Activated CD4-positive, alpha-beta T cell treated with anti-CD3 and anti-CD28 coated beads for 36 hours (primary cell): ENCODE results near the gene GBP7. TPM values are rescaled to one million over a fixed set of nuclear protein-coding genes. Genes with fewer than 3 reads are reported as not detected.

Experiments
- ATAC-seq: fragments of 200-7000 bp; cut with Tn5 transposase; one replicate; pipeline ENCODE4 v1.10.0; 2021; ENCODE audit warnings: mild to moderate bottlenecking, moderate library complexity
- CTCF ChIA-PET: fragments of 350-600 bp; sonication (Branson Sonifier 250); formaldehyde crosslinking; loops from one replicate; lab custom pipeline; 2021; ENCODE audit warnings: antibody characterized with exemption; lab: Charles Lee
- POLR2A ChIA-PET: fragments of 350-600 bp; sonication (Branson Sonifier 250); formaldehyde crosslinking; loops from one replicate; lab custom pipeline; 2021; ENCODE audit warnings: antibody characterized with exemption, inconsistent platforms; lab: Charles Lee
- DNase-seq: peaks from one replicate; pipeline ENCODE4 v3.0.0-alpha.2; 2020
- H3K27ac Mint-ChIP-seq: one replicate; pipeline ENCODE4 v1.8.0; 2021; ENCODE audit warnings: mixed read lengths
- H3K27me3 Mint-ChIP-seq: one replicate; pipeline ENCODE4 v1.8.0; 2021; ENCODE audit warnings: mixed read lengths
- H3K36me3 Mint-ChIP-seq: one replicate; pipeline ENCODE4 v1.8.0; 2021; ENCODE audit warnings: low read depth, mixed read lengths
- H3K4me1 Mint-ChIP-seq: one replicate; pipeline ENCODE4 v1.8.0; 2021; ENCODE audit warnings: mixed read lengths
- H3K4me3 Mint-ChIP-seq: one replicate; pipeline ENCODE4 v1.8.0; 2021; ENCODE audit warnings: mild to moderate bottlenecking, moderate library complexity, mixed read lengths
- H3K9me3 Mint-ChIP-seq: one replicate; pipeline ENCODE4 v1.8.0; 2021; ENCODE audit warnings: low read depth, mixed read lengths
- intact Hi-C, 2 experiments: fragments of 100-400 bp; cut with DNase I in 1 of 2; cut with micrococcal nuclease in 1 of 2; formaldehyde crosslinking; loops; one replicate each; pipeline versions ENCODE4 v1.14.2 to v1.15.1; 2022 to 2024; cut with DNase I, micrococcal nuclease
- total RNA-seq, 2 experiments: library from RNA; stranded (reverse); gene quantifications; one replicate each; pipeline ENCODE4 v1.2.3, GENCODE V29; 2021

The GBP7 gene
- total RNA-seq, 2 experiments from 2014 or later = not detected

GRCh38 chr1:89170170-89171066, 5.4 kb downstream of the GBP7 start:
- H3K4me3 Mint-ChIP-seq = no peak overlapping the region
- POLR2A ChIA-PET = no interaction called here
- DNase-seq = no peak
- no peaks in the 10 kb centered on the region for H3K9me3 Mint-ChIP-seq
- H3K27me3 Mint-ChIP-seq = no peaks in the 10 kb centered on the region
- CTCF ChIA-PET = no interaction called here
- H3K27ac Mint-ChIP-seq = peak overlapping the region; percentile 71
- peaks cover 7% of the 10 kb centered on the region for H3K4me1 Mint-ChIP-seq
- intact Hi-C loops = no loop called here
- H3K36me3 Mint-ChIP-seq = no peaks in the 10 kb centered on the region
- peak; percentile 70 for ATAC-seq

- Mint-ChIP-seq H3K27me3 (no peaks in the 10 kb centered on the region), H3K9me3 (no peaks in the 10 kb centered on the region), H3K4me1 (peaks cover 7% of the 10 kb centered on the region), H3K27ac (no peak overlapping the region), H3K4me3 (no peak overlapping the region), H3K36me3 (no peaks in the 10 kb centered on the region)
- ChIA-PET POLR2A (no interaction called here), CTCF (interaction anchor here (0.6 to 0.7 kb wide), 2 partner anchors 9 to 276 kb away, joined by 3 read pairs; no protein-coding TSS in a partner anchor)
- ATAC-seq (no peak), DNase-seq (no peak)
- intact Hi-C loops = no loop called here
Observed at GRCh38 chr1:89169166-89169565, 6.6 kb downstream of the GBP7 start.

GRCh38 chr1:89167590-89168230, 8.1 kb downstream of the GBP7 start:
- Mint-ChIP-seq H3K4me3 (no peak overlapping the region), H3K27ac (no peak overlapping the region), H3K4me1 (peaks cover 7% of the 10 kb centered on the region), H3K27me3 (no peaks in the 10 kb centered on the region), H3K9me3 (no peaks in the 10 kb centered on the region), H3K36me3 (no peaks in the 10 kb centered on the region)
- POLR2A ChIA-PET = no interaction called here
- CTCF ChIA-PET = interaction anchor here (1.2 kb wide), 1 partner anchor 82 kb away, joined by 4 read pairs; no protein-coding TSS in a partner anchor
- ATAC-seq (no peak), DNase-seq (no peak)
- intact Hi-C loops = no loop called here

- H3K4me1 Mint-ChIP-seq = peaks cover 7% of the 10 kb centered on the region
- H3K36me3 Mint-ChIP-seq = no peaks in the 10 kb centered on the region
- ATAC-seq (no peak), DNase-seq (no peak)
- no peaks in the 10 kb centered on the region for H3K27me3 Mint-ChIP-seq
- no peak overlapping the region for H3K27ac Mint-ChIP-seq
- intact Hi-C loops = no loop called here
- H3K4me3 Mint-ChIP-seq = no peak overlapping the region
- no peaks in the 10 kb centered on the region for H3K9me3 Mint-ChIP-seq
- POLR2A ChIA-PET = no interaction called here
- CTCF ChIA-PET = interaction anchor here (0.8 to 1.2 kb wide), 3 partner anchors 35 to 82 kb away, joined by 3 to 4 read pairs (median 3); no protein-coding TSS in a partner anchor
Observed at GRCh38 chr1:89166705-89167104, 9.1 kb downstream of the GBP7 start.

- ChIA-PET POLR2A (no interaction called here), CTCF (no interaction called here)
- H3K9me3 Mint-ChIP-seq = peaks cover 2% of the 10 kb centered on the region
- H3K4me1 Mint-ChIP-seq = peaks cover 4% of the 10 kb centered on the region
- intact Hi-C loops = no loop called here
- ATAC-seq = no peak
- no peaks in the 10 kb centered on the region for H3K27me3 Mint-ChIP-seq
- H3K27ac Mint-ChIP-seq = peak overlapping the region; percentile 43
- no peak overlapping the region for H3K4me3 Mint-ChIP-seq
- DNase-seq = no peak
- no peaks in the 10 kb centered on the region for H3K36me3 Mint-ChIP-seq
Observed at GRCh38 chr1:89165811-89166210, 10.0 kb downstream of the GBP7 start.

GRCh38 chr1:89151047-89151446, 24.8 kb downstream of the GBP7 start:
- H3K9me3 Mint-ChIP-seq = peaks cover 5% of the 10 kb centered on the region
- DNase-seq = no peak
- peaks cover 3% of the 10 kb centered on the region for H3K36me3 Mint-ChIP-seq
- CTCF ChIA-PET = no interaction called here
- intact Hi-C loops = no loop called here
- H3K27ac Mint-ChIP-seq = no peak overlapping the region
- no peak overlapping the region for H3K4me3 Mint-ChIP-seq
- no peak for ATAC-seq
- peaks cover 12% of the 10 kb centered on the region for H3K27me3 Mint-ChIP-seq
- POLR2A ChIA-PET = no interaction called here
- peaks cover 10% of the 10 kb centered on the region for H3K4me1 Mint-ChIP-seq

GRCh38 chr1:89149976-89150375, 25.8 kb downstream of the GBP7 start:
- ATAC-seq (no peak), DNase-seq (no peak)
- no peaks in the 10 kb centered on the region for H3K36me3 Mint-ChIP-seq
- POLR2A ChIA-PET = no interaction called here
- H3K9me3 Mint-ChIP-seq = no peaks in the 10 kb centered on the region
- peaks cover 13% of the 10 kb centered on the region for H3K4me1 Mint-ChIP-seq
- CTCF ChIA-PET = interaction anchor here (1.0 to 1.8 kb wide), 4 partner anchors 14 to 64 kb away, joined by 3 to 6 read pairs (median 4); no protein-coding TSS in a partner anchor
- H3K27me3 Mint-ChIP-seq = peaks cover 12% of the 10 kb centered on the region
- H3K27ac Mint-ChIP-seq = no peak overlapping the region
- intact Hi-C loops = no loop called here
- H3K4me3 Mint-ChIP-seq = no peak overlapping the region

GRCh38 chr1:89149229-89149628, 26.6 kb downstream of the GBP7 start:
- Mint-ChIP-seq H3K27ac (no peak overlapping the region), H3K27me3 (peaks cover 12% of the 10 kb centered on the region), H3K9me3 (no peaks in the 10 kb centered on the region), H3K4me3 (no peak overlapping the region), H3K36me3 (no peaks in the 10 kb centered on the region), H3K4me1 (peaks cover 16% of the 10 kb centered on the region)
- DNase-seq (no peak), ATAC-seq (no peak)
- ChIA-PET POLR2A (no interaction called here), CTCF (interaction anchor here (0.6 to 1.8 kb wide), 3 partner anchors 14 to 126 kb away, joined by 3 to 6 read pairs (median 3); partner anchors contain the start of gene GBP3)
- intact Hi-C loops = no loop called here

- ChIA-PET POLR2A (no interaction called here), CTCF (interaction anchor here (0.9 to 1.8 kb wide), 5 partner anchors 15 to 215 kb away, joined by 3 to 6 read pairs (median 3); no protein-coding TSS in a partner anchor)
- Mint-ChIP-seq H3K36me3 (no peaks in the 10 kb centered on the region), H3K27ac (no peak overlapping the region), H3K4me3 (no peak overlapping the region), H3K27me3 (peaks cover 12% of the 10 kb centered on the region), H3K9me3 (no peaks in the 10 kb centered on the region), H3K4me1 (peaks cover 16% of the 10 kb centered on the region)
- intact Hi-C loops = no loop called here
- no peak for DNase-seq
- no peak for ATAC-seq
Observed at GRCh38 chr1:89147678-89148658, 27.8 kb downstream of the GBP7 start.

GRCh38 chr1:89146721-89147120, 29.1 kb downstream of the GBP7 start:
- CTCF ChIA-PET = interaction anchor here (1.0 kb wide), 1 partner anchor 164 kb away, joined by 3 read pairs; no protein-coding TSS in a partner anchor
- POLR2A ChIA-PET = no interaction called here
- no peaks in the 10 kb centered on the region for H3K9me3 Mint-ChIP-seq

More at GRCh38 chr1:89146721-89147120, 29.1 kb downstream of the GBP7 start:
- DNase-seq (no peak), ATAC-seq (no peak)
- H3K27ac Mint-ChIP-seq = no peak overlapping the region
- no peaks in the 10 kb centered on the region for H3K36me3 Mint-ChIP-seq
- intact Hi-C loops = no loop called here
- H3K27me3 Mint-ChIP-seq = peaks cover 12% of the 10 kb centered on the region
- H3K4me1 Mint-ChIP-seq = peaks cover 14% of the 10 kb centered on the region
- H3K4me3 Mint-ChIP-seq = no peak overlapping the region
